Transverse colon (tissue), 4 donors: ENCODE results near the gene ENDOV. TPM values are rescaled to one million over a fixed set of nuclear protein-coding genes. Genes with fewer than 3 reads are reported as not detected.

Experiments
- DNase-seq: peaks from one replicate; pipeline ENCODE4 v3.0.0-alpha.2; 2019
- H3K27ac ChIP-seq, 4 donors: fragments of 200-600 bp; sonication (generic); 2 replicates each; pipeline ENCODE4 v1.5.1; 2016 to 2018; ENCODE audit warnings: inconsistent platforms in 4 of 4
- H3K27me3 ChIP-seq: fragments of 200-600 bp; sonication (generic); 2 replicates; pipeline ENCODE4 v1.5.1; 2017; ENCODE audit warnings: inconsistent platforms
- H3K36me3 ChIP-seq, 4 donors: fragments of 200-600 bp; sonication (generic); 2 replicates each; pipeline ENCODE4 v1.5.1; 2017 to 2019; ENCODE audit warnings: inconsistent platforms in 4 of 4
- H3K4me1 ChIP-seq, 4 donors: fragments of 200-600 bp; sonication (generic); 2 replicates each; pipeline ENCODE4 v1.5.1; 2017 to 2020; ENCODE audit warnings: inconsistent platforms in 4 of 4
- H3K4me3 ChIP-seq, 4 donors: fragments of 200-600 bp; sonication (generic); 1 replicate in 1 of 4; 2 replicates in 3 of 4; pipeline versions ENCODE4 v1.5.1 to v1.6.1; 2017 to 2019; ENCODE audit warnings: inconsistent platforms in 4 of 4
- H3K9me3 ChIP-seq, 2 donors: fragments of 200-600 bp; sonication (generic); 2 replicates each; pipeline ENCODE4 v1.5.1; 2017 to 2019; ENCODE audit warnings: inconsistent platforms in 2 of 2
- EP300 ChIP-seq: sonication (generic); formaldehyde crosslinking; IDR thresholded peaks from one replicate; pipeline ENCODE4 v1.6.1; 2017; ENCODE audit warnings: antibody characterized with exemption, low read depth
- POLR2A ChIP-seq: fragments of 450-650 bp; IDR thresholded peaks from one replicate; pipeline ENCODE4 v1.6.1; 2016; ENCODE audit warnings: antibody characterized with exemption, mild to moderate bottlenecking, moderate library complexity
- POLR2AphosphoS5 ChIP-seq, 3 donors: sonication (generic); formaldehyde crosslinking; IDR thresholded peaks; one replicate each; pipeline ENCODE4 v1.6.1; 2016; ENCODE audit warnings: antibody characterized with exemption in 3 of 3
- WGBS, 2 donors: methylation state at CpG; one replicate each; pipeline ENCODE4 v1.1.5; 2018; ENCODE audit warnings: low coverage in 1 of 2; 5-methylcytosine and 5-hydroxymethylcytosine counted together
- in situ Hi-C, 4 donors: fragments of 200-750 bp; cut with MboI; loops; one replicate each; pipeline versions ENCODE4 v1.15.0 to v1.15.1; 2017; ENCODE audit warnings: low sequenced_read_pairs in 3 of 4, low pct_ligation_motif_present in 1 of 4, low pct_unique_long_range_greater_than_20kb in 1 of 4
- intact Hi-C: fragments of 100-400 bp; cut with DNase I; formaldehyde crosslinking; loops from one replicate; pipeline ENCODE4 v1.15.1; 2023; ENCODE audit warnings: low total_unique reads
- total RNA-seq, 4 donors: library from RNA; depleted of rRNA; stranded (reverse); fragments of >200 nt; gene quantifications; one replicate each; pipeline ENCODE4 v1.1.0, GENCODE V29; 2016
- TF ChIP-seq, protein P1 (sequence below), 5 experiments: fragments of 200-600 bp in 3 of 5; fragments of 450-650 bp in 2 of 5; sonication (generic) in 3 of 5; IDR thresholded peaks; 1 replicate in 2 of 5; 2 replicates in 3 of 5; pipeline ENCODE4 v1.5.1; 2016 to 2017; ENCODE audit warnings: antibody characterized with exemption in 5 of 5, inconsistent platforms in 3 of 5, mild to moderate bottlenecking in 2 of 5, moderate library complexity in 1 of 5

The ENDOV gene
- total RNA-seq, 4 donors from 2014 or later: 14.9 to 26.9 (median 19.9) TPM

DNA sequence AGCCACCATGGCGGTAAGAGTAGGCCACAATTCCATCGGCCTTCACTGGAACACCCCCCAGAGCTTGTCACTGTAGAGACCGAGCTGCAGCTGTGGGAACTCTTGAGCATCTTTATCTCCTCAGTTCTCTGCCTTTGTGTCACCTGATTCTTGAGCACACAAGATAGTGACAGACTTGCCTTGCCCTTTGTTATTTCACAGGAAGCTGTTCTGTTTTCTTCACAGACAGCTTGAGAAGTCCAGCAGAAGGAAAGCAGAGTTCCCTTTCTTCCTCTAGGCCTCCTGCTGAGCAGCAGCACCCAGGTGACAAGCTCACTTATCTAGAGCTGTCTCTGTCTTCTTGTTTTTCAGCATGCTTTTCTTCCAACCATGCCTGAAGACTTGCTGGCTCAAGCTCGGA, 38.4 kb upstream of the ENDOV start:
- WGBS, 2 donors: 95% methylated on average over 4 of the region's 4 CpGs; no CpG with 5 or more reads in 1 of the 2 donors
- TF ChIP-seq POLR2AphosphoS5 (IDR thresholded peaks at IDR 0.05) (no peak), POLR2A (no peak), EP300 (no peak)
- TF ChIP-seq, protein P1, sequence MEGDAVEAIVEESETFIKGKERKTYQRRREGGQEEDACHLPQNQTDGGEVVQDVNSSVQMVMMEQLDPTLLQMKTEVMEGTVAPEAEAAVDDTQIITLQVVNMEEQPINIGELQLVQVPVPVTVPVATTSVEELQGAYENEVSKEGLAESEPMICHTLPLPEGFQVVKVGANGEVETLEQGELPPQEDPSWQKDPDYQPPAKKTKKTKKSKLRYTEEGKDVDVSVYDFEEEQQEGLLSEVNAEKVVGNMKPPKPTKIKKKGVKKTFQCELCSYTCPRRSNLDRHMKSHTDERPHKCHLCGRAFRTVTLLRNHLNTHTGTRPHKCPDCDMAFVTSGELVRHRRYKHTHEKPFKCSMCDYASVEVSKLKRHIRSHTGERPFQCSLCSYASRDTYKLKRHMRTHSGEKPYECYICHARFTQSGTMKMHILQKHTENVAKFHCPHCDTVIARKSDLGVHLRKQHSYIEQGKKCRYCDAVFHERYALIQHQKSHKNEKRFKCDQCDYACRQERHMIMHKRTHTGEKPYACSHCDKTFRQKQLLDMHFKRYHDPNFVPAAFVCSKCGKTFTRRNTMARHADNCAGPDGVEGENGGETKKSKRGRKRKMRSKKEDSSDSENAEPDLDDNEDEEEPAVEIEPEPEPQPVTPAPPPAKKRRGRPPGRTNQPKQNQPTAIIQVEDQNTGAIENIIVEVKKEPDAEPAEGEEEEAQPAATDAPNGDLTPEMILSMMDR (IDR thresholded peaks at IDR 0.05): no peak
- DNase-seq: no peak
- no peaks in the 10 kb centered on the region for H3K4me1 ChIP-seq
- intact Hi-C loops: no loop called here
- H3K27me3 ChIP-seq: no peaks in the 10 kb centered on the region
- no peak overlapping the region for H3K4me3 ChIP-seq
- no peaks in the 10 kb centered on the region for H3K9me3 ChIP-seq
- H3K36me3 ChIP-seq: peaks cover 0 to 77% (median 38%) of the 10 kb centered on the region in 4 donors
- in situ Hi-C loops: no loop called here
- H3K27ac ChIP-seq: no peak overlapping the region

DNA sequence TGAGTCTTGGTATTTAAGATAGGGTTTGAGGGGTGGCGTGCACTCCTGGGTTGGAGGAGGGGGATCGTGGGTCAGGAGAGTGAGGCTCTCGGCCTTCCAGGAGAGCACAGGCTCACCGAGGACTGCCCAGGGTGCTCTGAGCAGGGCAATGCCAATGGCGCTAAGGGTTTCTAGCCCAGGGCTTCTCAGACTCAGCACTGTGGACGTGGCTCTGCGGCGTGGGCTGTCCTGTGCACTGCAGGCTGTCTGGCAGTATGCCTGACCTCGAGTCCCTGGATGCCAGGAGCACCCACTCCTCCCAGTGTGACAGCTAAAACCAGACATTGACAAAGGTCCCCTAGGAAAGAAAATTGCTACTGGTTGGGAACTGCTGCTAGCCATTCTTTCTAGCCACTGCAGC, 37.2 kb upstream of the ENDOV start:
- peaks cover 0 to 77% (median 38%) of the 10 kb centered on the region in 4 donors for H3K36me3 ChIP-seq
- H3K9me3 ChIP-seq: no peaks in the 10 kb centered on the region
- no peaks in the 10 kb centered on the region for H3K27me3 ChIP-seq
- intact Hi-C loops (no loop called here), in situ Hi-C loops (no loop called here)
- H3K27ac ChIP-seq: no peak overlapping the region
- DNase-seq: no peak
- WGBS, 2 donors: 96% methylated on average over 8 of the region's 9 CpGs; no CpG with 5 or more reads in 1 of the 2 donors
- TF ChIP-seq, protein P1 (IDR thresholded peaks at IDR 0.05): no peak
- TF ChIP-seq EP300 (no peak), POLR2A (no peak)
- no peak overlapping the region for H3K4me3 ChIP-seq
- no peaks in the 10 kb centered on the region for H3K4me1 ChIP-seq

DNA sequence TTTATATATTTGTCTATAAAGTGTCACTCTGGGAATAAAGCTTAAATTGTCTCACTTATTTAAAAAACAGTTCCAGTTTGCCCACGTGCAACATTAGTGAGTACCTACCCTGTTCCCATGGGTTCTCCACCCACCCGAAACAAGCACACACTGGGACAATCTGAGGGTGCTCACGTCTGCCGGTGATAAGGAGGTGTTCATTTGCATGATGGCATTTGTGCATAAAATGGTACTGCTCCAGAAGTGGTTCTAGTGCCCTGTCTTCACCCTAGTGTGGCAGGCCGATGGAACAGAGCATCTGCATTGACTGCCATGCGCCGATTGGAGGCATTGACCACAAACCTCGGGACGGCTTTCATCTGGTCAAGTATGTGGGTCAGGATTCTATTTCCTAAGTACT, 35.6 kb upstream of the ENDOV start:
- TF ChIP-seq EP300 (no peak), POLR2AphosphoS5 (IDR thresholded peaks at IDR 0.05) (no peak), POLR2A (no peak)
- TF ChIP-seq, protein P1 (IDR thresholded peaks at IDR 0.05): no peak
- H3K9me3 ChIP-seq: no peaks in the 10 kb centered on the region
- WGBS, 2 donors: 94 to 100% methylated on average over 1 to 9 of the region's 9 CpGs
- H3K27ac ChIP-seq: no peak overlapping the region
- no peaks in the 10 kb centered on the region for H3K4me1 ChIP-seq
- H3K36me3 ChIP-seq: peaks cover 0 to 79% (median 37%) of the 10 kb centered on the region in 4 donors
- intact Hi-C loops: no loop called here
- no peaks in the 10 kb centered on the region for H3K27me3 ChIP-seq
- in situ Hi-C loops: no loop called here
- no peak overlapping the region for H3K4me3 ChIP-seq
- DNase-seq: no peak

DNA sequence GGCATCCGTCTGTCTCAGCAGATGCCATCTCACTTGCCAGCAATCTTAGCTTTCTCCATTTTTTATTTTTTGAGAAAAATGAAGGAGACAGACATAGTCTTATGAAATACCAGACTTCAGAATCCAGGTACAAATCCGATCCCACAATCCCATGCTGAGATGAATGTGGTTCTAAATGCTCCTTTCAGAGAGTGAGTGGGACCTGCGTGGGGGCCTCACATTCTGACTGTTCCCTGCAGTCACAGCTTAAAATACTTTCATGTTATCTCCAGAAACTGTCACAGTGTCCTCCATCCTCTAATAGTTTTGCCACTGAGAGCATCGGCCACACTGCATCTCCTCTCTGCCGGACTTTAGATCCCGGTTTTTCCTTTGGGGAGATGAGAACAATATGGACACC, 34.9 kb upstream of the ENDOV start:
- Histone ChIP-seq H3K4me3 (no peak overlapping the region), H3K27ac (no peak overlapping the region), H3K27me3 (no peaks in the 10 kb centered on the region), H3K36me3 (peaks cover 0 to 79% (median 36%) of the 10 kb centered on the region in 4 donors), H3K9me3 (no peaks in the 10 kb centered on the region), H3K4me1 (no peaks in the 10 kb centered on the region)
- intact Hi-C loops: no loop called here
- WGBS, 2 donors: 83 to 94% methylated on average over 2 to 6 of the region's 6 CpGs
- TF ChIP-seq, protein P1 (IDR thresholded peaks at IDR 0.05): no peak
- TF ChIP-seq EP300 (no peak), POLR2AphosphoS5 (IDR thresholded peaks at IDR 0.05) (no peak), POLR2A (no peak)
- in situ Hi-C loops: no loop called here
- no peak for DNase-seq
